CD14-positive monocyte (primary cell): Measurements from ENCODE around the gene TMEM107. TPM values are rescaled to one million over a fixed set of nuclear protein-coding genes. Genes with fewer than 3 reads are reported as not detected.

Source experiments
- DNase-seq, 3 donors: peaks; one replicate each; pipeline ENCODE4 v3.0.0-alpha.2; 2011 to 2022
- H2AFZ ChIP-seq: 2 replicates; pipeline ENCODE4 v1.6.0; 2012; ENCODE audit warnings: mild to moderate bottlenecking, low read depth, low read length, inconsistent platforms; ENCODE audit not compliant: insufficient read depth, poor library complexity, severe bottlenecking
- H3K27ac ChIP-seq, 2 donors: 1 replicate in 1 of 2; 2 replicates in 1 of 2; pipeline ENCODE4 v1.5.1; 2012 to 2013; ENCODE audit warnings: low read length in 2 of 2, control low read depth in 1 of 2, inconsistent platforms in 1 of 2, low read depth in 1 of 2, mild to moderate bottlenecking in 1 of 2
- H3K27me3 ChIP-seq, 2 donors: one replicate each; pipeline versions ENCODE4 v1.6.0 to v1.6.1; 2011 to 2013; ENCODE audit warnings: low read length in 2 of 2; ENCODE audit not compliant: control insufficient read depth in 2 of 2, insufficient read depth in 2 of 2
- H3K36me3 ChIP-seq, 2 donors: replicated peaks in 1 of 2; 1 replicate in 1 of 2; 2 replicates in 1 of 2; pipeline versions ENCODE4 v1.5.1 to v1.6.1; 2012 to 2013; ENCODE audit warnings: low read length in 2 of 2, control low read depth in 1 of 2, inconsistent platforms in 1 of 2, mild to moderate bottlenecking in 1 of 2; ENCODE audit not compliant: insufficient read depth in 2 of 2, control insufficient read depth in 1 of 2
- H3K4me1 ChIP-seq, 2 donors: 1 replicate in 1 of 2; 2 replicates in 1 of 2; pipeline versions ENCODE4 v1.5.1 to v1.6.1; 2012 to 2013; ENCODE audit warnings: low read length in 2 of 2, control low read depth in 1 of 2, inconsistent platforms in 1 of 2, mild to moderate bottlenecking in 1 of 2, moderate library complexity in 1 of 2; ENCODE audit not compliant: insufficient read depth in 2 of 2, control insufficient read depth in 1 of 2
- H3K4me2 ChIP-seq: replicated peaks from 2 replicates; pipeline ENCODE3; 2012; ENCODE audit warnings: low read length, moderate library complexity, mild to moderate bottlenecking; ENCODE audit not compliant: poor library complexity, severe bottlenecking; ENCODE audit errors: extremely low read depth
- H3K4me3 ChIP-seq, 3 experiments: fragments of 200-600 bp in 1 of 3; sonication (generic) in 1 of 3; replicated peaks in 1 of 3; 1 replicate in 2 of 3; 2 replicates in 1 of 3; pipeline ENCODE4 v1.5.1; 2011 to 2013; ENCODE audit warnings: low read length in 3 of 3, mild to moderate bottlenecking in 3 of 3, control low read depth in 2 of 3, low read depth in 2 of 3, inconsistent platforms in 1 of 3, moderate library complexity in 1 of 3
- H3K79me2 ChIP-seq: 2 replicates; pipeline ENCODE4 v1.6.0; 2012; ENCODE audit warnings: mild to moderate bottlenecking, control low read depth, inconsistent platforms, low read length, moderate library complexity; ENCODE audit not compliant: insufficient read depth
- H3K9ac ChIP-seq: 2 replicates; pipeline ENCODE4 v1.6.0; 2017; ENCODE audit warnings: low read length, mild to moderate bottlenecking; ENCODE audit not compliant: insufficient read depth, poor library complexity, severe bottlenecking
- H3K9me3 ChIP-seq, 2 donors: replicated peaks in 1 of 2; 1 replicate in 1 of 2; 2 replicates in 1 of 2; pipeline versions ENCODE4 v1.5.1 to v1.6.1; 2012 to 2013; ENCODE audit warnings: low read length in 2 of 2, control low read depth in 1 of 2; ENCODE audit not compliant: control insufficient read depth in 1 of 2, insufficient read depth in 1 of 2
- H4K20me1 ChIP-seq: 2 replicates; pipeline ENCODE4 v1.6.0; 2012; ENCODE audit warnings: mild to moderate bottlenecking, low read length, control low read depth, moderate library complexity; ENCODE audit not compliant: insufficient read depth
- H3K27ac Mint-ChIP-seq, 7 donors: one replicate each; pipeline ENCODE4 v1.8.0; 2020; ENCODE audit warnings: mild to moderate bottlenecking in 7 of 7, mixed read lengths in 7 of 7, moderate library complexity in 6 of 7, inconsistent platforms in 2 of 7
- H3K27me3 Mint-ChIP-seq, 3 donors: one replicate each; pipeline ENCODE4 v1.8.0; 2021 to 2022; ENCODE audit warnings: low read depth in 3 of 3, mild to moderate bottlenecking in 3 of 3, mixed read lengths in 3 of 3, moderate library complexity in 3 of 3, inconsistent platforms in 1 of 3
- H3K36me3 Mint-ChIP-seq, 2 donors: one replicate each; pipeline ENCODE4 v1.8.0; 2020; ENCODE audit warnings: mixed read lengths in 2 of 2, inconsistent platforms in 1 of 2, mild to moderate bottlenecking in 1 of 2
- H3K4me1 Mint-ChIP-seq: one replicate; pipeline ENCODE4 v1.8.0; 2020; ENCODE audit warnings: mild to moderate bottlenecking, mixed read lengths
- H3K4me3 Mint-ChIP-seq, 2 donors: one replicate each; pipeline ENCODE4 v1.8.0; 2020; ENCODE audit warnings: mild to moderate bottlenecking in 2 of 2, mixed read lengths in 2 of 2, moderate library complexity in 1 of 2
- H3K9me3 Mint-ChIP-seq, 7 donors: one replicate each; pipeline ENCODE4 v1.8.0; 2020 to 2022; ENCODE audit warnings: mixed read lengths in 7 of 7, mild to moderate bottlenecking in 6 of 7, moderate library complexity in 6 of 7, inconsistent platforms in 2 of 7
- CTCF ChIP-seq: fragments of 200-600 bp; IDR thresholded peaks from one replicate; pipeline ENCODE4 v1.8.0; 2022; ENCODE audit warnings: antibody characterized with exemption, mild to moderate bottlenecking
- WGBS: methylation state at CpG from one replicate; pipeline ENCODE4 v1.1.5; 2013; ENCODE audit warnings: missing lambda C conversion rate; ENCODE audit not compliant: insufficient coverage; 5-methylcytosine and 5-hydroxymethylcytosine counted together
- intact Hi-C, 2 donors: fragments of 100-400 bp; cut with micrococcal nuclease; formaldehyde crosslinking; loops; one replicate each; pipeline versions ENCODE4 v1.15.0 to v1.15.1; 2023
- polyA plus RNA-seq, 3 donors: library from polyadenylated mRNA; depleted of rRNA in 1 of 3; unstranded in 2 of 3; stranded (reverse) in 1 of 3; fragments of 300-500 nt in 2 of 3; fragments of >200 nt in 1 of 3; fragmentation: Illumina TruSeq in 2 of 3; gene quantifications; 1 replicate in 2 of 3; 2 replicates in 1 of 3; pipeline ENCODE4 v1.2.3, GENCODE V29; 2012 to 2021

The TMEM107 gene
- polyA plus RNA-seq, 3 donors, result 20.5 to 37.4 (median 31.4) TPM

- Histone ChIP-seq H3K27me3 (no peaks in the 10 kb centered on the region), H2AFZ (peak overlapping the region; percentile 85), H4K20me1 (peaks cover 28% of the 10 kb centered on the region), H3K9ac (peak overlapping the region; percentile 79), H3K27ac (peak overlapping the region; percentile 78 to 89), H3K4me1 (peaks cover 65 to 76% of the 10 kb centered on the region in 2 donors), H3K36me3 (no peaks in the 10 kb centered on the region), H3K9me3 (no peaks in the 10 kb centered on the region), H3K4me2 (peak overlapping the region; percentile 96), H3K79me2 (peaks cover 23% of the 10 kb centered on the region), H3K4me3 (peak overlapping the region; percentile 82 to 90 (median 87))
- intact Hi-C loops, result loop anchor here (5.0 to 10.0 kb wide), 3 partner anchors 37 to 67 kb away; partner anchors contain the start of genes CTC1 (in 1 of the 2), HES7 (in 1 of the 2), PER1 (in 1 of the 2) and PFAS (in 1 of the 2)
- no peak overlapping the region for H3K4me3 Mint-ChIP-seq
- H3K4me1 Mint-ChIP-seq, result peaks cover 11% of the 10 kb centered on the region
- peak overlapping the region in 6 of 7 donors; percentile 79 to 94 (median 92) for H3K27ac Mint-ChIP-seq
- peaks cover 0 to 5% (median 2%) of the 10 kb centered on the region in 3 donors for H3K27me3 Mint-ChIP-seq
- H3K9me3 Mint-ChIP-seq, result peaks cover 0 to 3% (median 0%) of the 10 kb centered on the region in 7 donors
- peak in 1 of 3 donors; percentile 26 for DNase-seq
- no peaks in the 10 kb centered on the region for H3K36me3 Mint-ChIP-seq
- TF ChIP-seq CTCF, result no peak
- 9% methylated on average over 67 of the region's 67 CpGs for WGBS
Observed at GRCh38 chr17:8189041-8189710, 13.0 kb upstream of the TMEM107 start.

GRCh38 chr17:8188263-8188839 lies 12.2 kb upstream of the TMEM107 start:
- Mint-ChIP-seq H3K9me3 (peaks cover 0 to 3% (median 0%) of the 10 kb centered on the region in 7 donors), H3K4me3 (no peak overlapping the region), H3K36me3 (no peaks in the 10 kb centered on the region), H3K27me3 (peaks cover 2 to 7% (median 4%) of the 10 kb centered on the region in 3 donors), H3K27ac (peak overlapping the region in 2 of 7 donors; percentile 37 to 49), H3K4me1 (peaks cover 13% of the 10 kb centered on the region)
- TF ChIP-seq CTCF, result no peak
- H3K9me3 ChIP-seq, result no peaks in the 10 kb centered on the region
- intact Hi-C loops, result loop anchor here (5.0 to 10.0 kb wide), 3 partner anchors 36 to 66 kb away; partner anchors contain the start of genes CTC1 (in 1 of the 2), HES7 (in 1 of the 2), PER1 (in 1 of the 2) and PFAS (in 1 of the 2)
- no peaks in the 10 kb centered on the region for H3K36me3 ChIP-seq
- H3K4me1 ChIP-seq, result peaks cover 65 to 76% of the 10 kb centered on the region in 2 donors
- peak overlapping the region; percentile 96 for H3K4me2 ChIP-seq
- no peaks in the 10 kb centered on the region for H3K27me3 ChIP-seq
- peaks cover 23% of the 10 kb centered on the region for H3K79me2 ChIP-seq
- H2AFZ ChIP-seq, result peak overlapping the region; percentile 85
- H3K9ac ChIP-seq, result peak overlapping the region; percentile 79
- no peak for DNase-seq
- peak overlapping the region; percentile 82 to 90 (median 87) for H3K4me3 ChIP-seq
- H3K27ac ChIP-seq, result peak overlapping the region; percentile 37 to 78
- H4K20me1 ChIP-seq, result peaks cover 28% of the 10 kb centered on the region
- WGBS, result 35% methylated on average over 3 of the region's 12 CpGs
